Right ventricle myocardium superior (tissue), 1 donor: ENCODE measurements around the gene PLXNB3. TPM values are rescaled to one million over a fixed set of nuclear protein-coding genes. Genes with fewer than 3 reads are reported as not detected.

Source experiments
- ATAC-seq: fragments of 200-7000 bp; cut with Tn5 transposase; one replicate; pipeline ENCODE4 v1.9.1; 2020; ENCODE audit warnings: mild to moderate bottlenecking; ENCODE audit not compliant: poor library complexity
- DNase-seq: peaks from one replicate; pipeline ENCODE4 v3.0.0-alpha.2; 2020
- intact Hi-C: fragments of 100-400 bp; cut with DNase I; formaldehyde crosslinking; loops from one replicate; pipeline ENCODE4 v1.11.2; 2022
- total RNA-seq: library from RNA; stranded (reverse); fragmentation: NEBNext Ultra II Directional; extraction: Animal tissue kit (Norgen Biotek cat#: 25700); gene quantifications from one replicate; pipeline ENCODE4 v1.2.1, GENCODE V29; 2021
- donor health status: DM: no; HTN: yes; CAD: no; lungs with severe emphysema.

Gene PLXNB3
- total RNA-seq, 1 donor from 2014 or later = 1.5 TPM

DNA sequence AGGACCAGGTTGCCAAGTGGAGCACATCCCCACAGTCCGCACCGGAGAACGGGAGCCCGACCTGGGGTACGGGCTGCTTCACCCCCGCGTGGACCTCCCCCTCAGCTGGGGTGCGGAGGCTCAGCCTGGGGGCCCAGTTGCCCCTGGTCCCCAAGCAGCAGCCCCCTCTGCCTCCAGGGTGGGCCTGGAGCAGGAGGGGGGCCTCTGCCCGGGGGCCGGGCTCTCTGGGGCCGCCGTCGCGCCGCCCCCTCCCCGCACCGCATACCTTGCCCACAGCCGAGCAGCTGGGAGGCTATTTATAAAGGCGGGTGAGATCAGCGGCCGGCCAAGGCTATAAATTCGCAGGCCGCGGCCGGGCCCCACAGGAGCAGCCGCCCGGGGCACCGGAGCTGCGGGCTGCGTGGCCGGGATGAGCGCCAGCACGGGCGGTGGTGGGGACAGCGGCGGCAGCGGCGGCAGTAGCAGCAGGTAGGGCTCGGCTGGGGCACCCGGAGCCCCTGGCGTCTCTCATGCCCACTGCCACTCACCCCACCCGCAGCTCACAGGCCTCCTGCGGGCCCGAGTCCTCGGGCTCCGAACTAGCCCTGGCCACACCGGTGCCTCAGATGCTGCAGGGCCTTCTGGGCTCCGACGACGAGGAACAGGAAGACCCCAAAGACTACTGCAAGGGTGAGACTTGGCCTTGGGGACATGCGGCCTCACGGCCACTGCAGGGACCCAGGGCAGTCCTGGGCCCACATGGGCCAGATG, 16.8 kb downstream of the PLXNB3 start, which contains the start of gene SRPK3:
Gene SRPK3, plus strand, starts transcription at position 364 of the 750 bp plus-strand sequence. Its CDS starts 46 bp downstream, at position 410.
- intact Hi-C loops = no loop called here
- ATAC-seq = peak; percentile 86
- peak; percentile 53 for DNase-seq

DNA sequence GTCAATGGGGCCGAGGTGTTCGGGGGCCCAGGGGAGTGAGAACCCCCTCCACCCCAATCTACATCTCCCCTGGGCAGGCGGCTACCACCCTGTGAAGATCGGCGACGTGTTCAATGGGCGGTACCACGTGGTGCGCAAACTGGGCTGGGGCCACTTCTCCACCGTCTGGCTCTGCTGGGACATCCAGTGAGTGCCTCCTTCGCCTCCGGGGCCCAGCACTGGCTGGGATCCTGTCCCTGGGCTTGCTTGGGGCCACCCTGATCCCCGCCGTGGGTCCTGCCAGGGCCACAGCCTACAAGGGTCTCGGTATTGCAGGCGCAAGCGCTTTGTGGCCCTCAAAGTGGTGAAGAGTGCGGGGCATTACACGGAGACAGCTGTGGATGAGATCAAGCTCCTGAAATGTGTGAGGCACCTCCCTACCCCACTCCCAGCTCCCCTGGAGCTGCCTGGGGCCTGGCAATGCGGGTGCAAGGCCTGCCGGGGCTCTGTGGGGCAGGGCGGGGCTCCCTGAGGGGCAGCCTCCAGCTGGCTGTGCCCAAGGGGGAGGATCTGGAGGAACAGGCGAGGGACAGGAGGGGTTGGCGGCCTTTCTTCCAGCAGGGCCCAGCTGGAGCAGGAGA, 17.5 kb downstream of the PLXNB3 start:
- intact Hi-C loops = no loop called here
- peak; percentile 79 for ATAC-seq
- DNase-seq = peak; percentile 45

DNA sequence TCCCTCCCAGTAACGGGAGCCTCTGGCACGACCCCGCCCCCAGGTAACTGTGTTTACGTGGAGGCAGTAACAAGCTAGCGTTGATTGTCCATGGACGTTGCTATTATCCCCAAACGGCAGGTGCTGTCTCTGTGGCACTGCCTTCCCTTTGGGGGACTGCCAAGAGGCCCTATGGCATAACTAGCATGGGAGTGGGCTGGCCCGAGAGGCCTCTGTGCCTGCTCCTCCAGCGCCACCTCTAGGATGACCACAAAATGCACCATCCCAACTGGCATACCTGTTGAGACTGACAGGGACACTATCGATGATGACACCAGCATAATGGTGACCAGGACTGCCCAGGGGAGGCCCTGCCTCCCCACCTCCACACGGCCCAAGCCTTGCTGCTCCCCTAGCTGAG, 18.3 kb downstream of the PLXNB3 start:
- intact Hi-C loops = no loop called here
- no peak for ATAC-seq
- no peak for DNase-seq

DNA sequence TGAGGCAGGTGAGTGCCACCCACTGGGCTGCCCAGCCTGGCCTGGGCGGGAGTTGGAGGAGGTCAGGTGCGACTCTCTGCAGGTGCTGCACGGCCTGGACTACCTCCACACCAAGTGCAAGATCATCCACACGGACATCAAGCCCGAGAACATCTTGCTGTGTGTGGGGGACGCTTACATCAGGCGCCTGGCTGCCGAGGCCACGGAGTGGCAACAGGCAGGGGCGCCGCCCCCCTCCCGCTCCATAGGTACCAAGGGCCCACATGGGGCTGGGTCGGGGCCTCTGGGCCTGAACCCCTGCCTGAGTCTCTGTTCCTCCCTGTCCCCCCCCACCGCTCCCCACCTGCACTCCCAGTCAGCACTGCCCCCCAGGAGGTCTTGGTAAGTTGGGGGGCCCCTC, 18.8 kb downstream of the PLXNB3 start:
- ATAC-seq (no peak), DNase-seq (no peak)
- intact Hi-C loops = no loop called here

DNA sequence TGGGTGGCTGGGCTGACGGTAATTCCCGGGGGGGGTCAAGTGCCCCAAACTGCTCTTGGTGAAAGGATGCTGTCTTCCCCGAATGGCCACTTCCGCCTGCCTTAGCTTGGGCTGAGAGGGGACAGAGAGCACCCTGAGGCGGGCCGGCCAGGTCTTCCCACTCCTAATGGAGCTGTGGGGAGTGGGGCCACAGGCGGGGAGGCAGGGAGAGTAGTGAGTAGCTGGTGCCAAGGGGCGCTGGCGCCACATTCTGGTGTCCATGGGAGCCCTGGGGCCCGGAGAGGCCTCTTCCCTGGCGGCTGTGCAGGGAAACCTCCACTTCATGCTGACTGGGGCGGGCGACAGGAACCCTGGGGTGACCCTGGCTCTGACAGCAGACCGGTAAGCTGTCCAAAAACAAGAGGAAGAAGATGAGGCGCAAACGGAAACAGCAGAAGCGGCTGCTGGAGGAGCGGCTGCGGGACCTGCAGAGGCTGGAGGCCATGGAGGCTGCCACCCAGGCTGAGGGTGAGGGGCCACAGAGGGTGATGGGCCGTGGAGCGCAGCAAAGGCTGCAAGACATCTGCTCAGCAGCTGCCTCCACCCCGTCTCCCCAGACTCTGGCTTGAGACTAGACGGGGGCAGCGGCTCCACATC, 19.4 kb downstream of the PLXNB3 start:
- intact Hi-C loops = no loop called here
- ATAC-seq = no peak

DNA sequence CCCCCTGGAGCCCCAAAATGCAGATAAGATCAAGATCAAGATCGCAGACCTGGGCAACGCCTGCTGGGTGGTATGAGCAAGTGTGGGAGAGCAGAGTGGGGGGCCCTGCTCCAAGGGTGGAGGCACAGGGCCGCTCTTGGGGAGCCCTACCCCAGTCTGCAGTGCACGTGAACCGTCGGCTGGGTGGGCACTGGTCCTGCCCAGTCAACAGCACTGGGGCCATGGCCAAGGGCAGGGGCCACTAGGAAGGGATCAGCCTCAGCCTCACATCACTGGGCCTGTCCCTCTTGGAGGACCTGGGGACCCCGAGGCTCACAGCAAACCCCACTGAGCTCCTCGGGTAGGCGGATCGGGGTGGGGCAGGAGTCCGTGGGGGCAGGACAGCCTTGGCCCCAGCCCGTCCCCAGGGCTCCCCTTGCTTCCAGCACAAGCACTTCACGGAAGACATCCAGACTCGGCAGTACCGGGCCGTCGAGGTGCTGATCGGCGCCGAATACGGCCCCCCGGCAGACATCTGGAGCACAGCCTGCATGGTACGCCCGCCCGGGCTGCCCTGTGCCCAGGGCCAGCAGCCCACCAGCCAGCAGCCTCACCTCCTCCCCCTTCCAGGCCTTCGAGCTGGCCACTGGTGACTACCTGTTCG, 20.4 kb downstream of the PLXNB3 start:
- no peak for DNase-seq
- intact Hi-C loops = no loop called here
- no peak for ATAC-seq

More for the DNA sequence above, 19.4 kb downstream of the PLXNB3 start:
- no peak for DNase-seq

DNA sequence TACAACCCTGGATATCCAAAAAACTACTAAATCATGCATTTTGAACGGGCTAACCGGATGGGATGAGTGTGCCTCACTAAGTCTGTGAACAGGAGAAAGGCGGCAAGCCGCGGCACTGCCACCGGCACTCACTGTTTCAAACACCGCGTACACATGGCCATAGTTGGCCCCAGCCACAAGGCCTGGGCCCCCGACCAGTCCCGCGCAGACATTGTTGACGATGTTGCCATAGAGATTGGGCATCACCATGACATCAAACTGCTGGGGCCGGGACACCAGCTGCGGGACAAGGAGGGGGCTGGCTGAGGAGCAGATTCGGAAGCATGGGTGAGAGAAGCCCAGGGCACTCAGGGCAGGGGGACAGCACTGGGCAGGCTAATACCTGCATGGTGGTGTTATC, 22.6 kb downstream of the PLXNB3 start:
- ATAC-seq (no peak), DNase-seq (no peak)
- intact Hi-C loops = no loop called here

DNA sequence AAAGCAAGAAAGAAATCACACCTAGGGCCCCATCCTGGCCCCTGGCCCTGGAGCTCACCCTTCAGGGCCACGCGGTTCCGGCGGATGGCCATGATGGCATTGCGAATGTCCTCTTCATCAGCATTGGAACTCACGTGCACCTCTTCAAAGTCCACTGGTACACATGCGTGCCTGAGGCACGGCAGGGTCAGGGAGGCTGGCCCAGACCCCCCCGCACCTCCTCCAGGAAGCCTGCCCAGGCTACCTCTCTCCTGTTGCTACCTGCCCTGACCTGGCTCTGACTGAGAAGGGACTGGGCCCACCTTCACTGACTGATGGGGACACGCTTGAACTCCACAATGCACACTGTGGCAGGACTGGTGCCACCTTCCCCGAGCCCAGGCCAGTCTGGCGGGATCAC, 25.6 kb downstream of the PLXNB3 start:
- DNase-seq = no peak
- ATAC-seq = no peak
- intact Hi-C loops = loop anchor here (10.0 kb wide), 1 partner anchor 155 kb away; the partner anchor contains the start of gene RENBP

DNA sequence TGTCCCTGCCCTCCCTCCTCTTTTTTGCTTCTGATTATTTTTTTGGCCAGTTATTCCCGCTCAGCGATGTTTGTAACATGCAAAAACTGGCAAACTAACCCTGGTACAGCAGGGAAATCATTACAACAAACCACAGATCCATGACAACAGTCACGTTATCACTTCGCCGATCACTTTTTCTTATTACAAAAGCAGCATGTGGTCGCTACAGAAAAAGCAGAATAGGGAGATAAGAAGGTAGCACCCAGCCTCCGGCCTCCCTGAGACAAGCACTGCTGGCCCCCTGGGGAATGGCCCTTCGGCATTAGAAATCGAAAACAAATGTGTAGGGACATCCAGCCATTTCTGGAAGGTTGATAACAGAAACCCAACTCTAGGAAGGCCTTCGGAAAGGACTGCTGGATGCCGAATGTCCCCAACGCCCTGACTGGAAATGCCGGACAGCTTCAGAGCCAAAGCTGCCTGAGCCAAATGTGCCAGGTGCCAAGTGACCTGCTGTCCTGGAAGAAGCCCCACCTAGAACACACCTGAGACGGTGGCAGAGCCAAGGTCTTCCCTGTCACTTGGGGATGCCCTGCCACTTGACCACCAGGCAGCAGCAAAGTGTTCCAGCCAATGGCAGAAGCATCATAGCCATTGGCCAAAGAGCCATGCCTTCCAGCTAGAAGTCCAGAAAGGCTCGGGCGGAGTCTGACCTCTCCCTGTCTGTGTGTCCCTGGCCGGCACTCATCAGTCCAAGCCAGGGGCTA, 27.2 kb downstream of the PLXNB3 start:
- DNase-seq = no peak
- intact Hi-C loops = loop anchor here (10.0 kb wide), 1 partner anchor 154 kb away; the partner anchor contains the start of gene RENBP
- ATAC-seq = no peak

DNA sequence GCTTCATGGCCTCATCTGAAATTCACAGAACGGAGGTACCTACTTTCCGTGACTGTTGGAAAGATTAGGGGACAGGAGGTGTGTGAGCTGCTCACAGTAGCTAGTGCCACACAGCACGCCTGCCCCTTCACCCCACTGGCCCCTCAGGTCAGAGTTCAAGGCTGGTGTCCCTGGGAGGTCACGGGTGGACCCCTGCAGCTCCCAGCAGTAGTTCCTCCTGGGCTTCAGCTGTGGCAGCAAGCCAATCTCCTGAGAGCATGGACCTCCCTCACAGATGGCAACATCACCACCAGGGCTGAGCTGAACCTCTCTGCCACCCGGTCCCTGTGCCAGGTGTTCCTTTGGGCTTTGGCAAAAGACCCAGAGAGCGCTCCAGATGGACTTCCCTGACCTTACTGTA, 28.3 kb downstream of the PLXNB3 start:
- ATAC-seq (no peak), DNase-seq (no peak)
- intact Hi-C loops = loop anchor here (10.0 kb wide), 1 partner anchor 152 kb away; the partner anchor contains the start of gene RENBP

DNA sequence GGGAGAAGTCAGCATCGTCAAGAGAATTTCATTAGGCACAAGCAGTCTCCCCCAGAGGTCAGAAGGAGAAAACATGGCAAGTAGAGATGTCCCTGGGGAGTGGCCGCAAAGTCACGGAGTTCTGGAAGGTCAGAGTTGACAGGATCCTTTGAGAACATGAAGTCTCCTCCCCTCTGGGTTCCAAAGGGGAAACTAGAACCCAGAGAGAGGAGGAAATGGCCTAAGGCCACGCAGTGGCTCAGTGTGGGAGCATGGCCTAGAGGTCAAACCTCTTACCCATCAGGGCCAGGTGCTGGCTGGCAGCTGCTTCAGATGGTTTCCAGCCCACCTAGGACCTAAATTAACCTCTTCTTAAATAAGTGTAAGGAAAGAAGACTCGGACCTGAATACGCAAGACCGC, 29.2 kb downstream of the PLXNB3 start:
- intact Hi-C loops = loop anchor here (10.0 kb wide), 1 partner anchor 152 kb away; the partner anchor contains the start of gene RENBP
- ATAC-seq (no peak), DNase-seq (no peak)

DNA sequence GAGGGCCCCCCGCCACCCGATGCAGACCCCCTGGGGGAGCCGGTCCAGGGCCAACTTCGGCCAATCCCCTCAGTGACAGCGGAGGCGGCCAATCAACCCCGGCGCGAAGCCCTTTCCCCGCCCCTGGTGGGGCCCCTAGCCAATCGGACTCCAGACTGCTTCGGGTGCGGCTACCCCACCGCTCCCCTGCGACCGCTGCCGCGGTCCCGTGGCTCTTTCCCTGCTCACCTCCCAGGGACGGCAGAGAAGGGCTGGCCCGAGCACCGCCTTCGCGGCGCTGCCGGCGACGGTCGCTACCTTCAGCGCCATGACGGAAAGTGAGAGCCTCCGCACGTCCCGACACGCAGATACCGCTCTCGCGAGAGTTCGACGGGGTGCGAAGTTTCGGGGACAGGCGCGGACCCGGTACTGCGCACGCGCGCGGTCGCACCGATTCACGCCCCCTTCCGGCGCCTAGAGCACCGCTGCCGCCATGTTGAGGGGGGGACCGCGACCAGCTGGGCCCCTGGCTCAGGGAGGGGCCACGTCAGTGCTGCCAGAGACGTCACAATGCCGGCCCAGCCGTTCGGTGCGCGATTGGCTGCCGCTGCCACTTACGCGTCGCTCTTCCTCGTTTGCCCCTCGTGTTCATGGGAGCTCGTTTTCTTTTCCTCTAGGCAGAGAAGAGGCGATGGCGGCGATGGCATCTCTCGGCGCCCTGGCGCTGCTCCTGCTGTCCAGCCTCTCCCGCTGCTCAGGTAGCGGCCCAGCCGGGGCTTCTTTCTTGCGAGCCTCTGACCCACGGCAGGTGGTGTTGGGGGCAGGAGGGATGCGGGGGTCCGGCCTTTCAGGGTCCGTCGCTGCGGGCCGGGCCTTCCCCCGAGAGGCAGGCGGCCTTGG, 30.2 kb downstream of the PLXNB3 start, which contains the start of the genes IDH3G and SSR4:
Gene IDH3G, minus strand, starts transcription at position 358 of the 879 bp plus-strand sequence. Its CDS starts 49 bp downstream, at position 309.
Gene SSR4, plus strand, starts transcription at position 651 of the 879 bp plus-strand sequence. Its CDS starts 20 bp downstream, at position 671.
- DNase-seq = peak; percentile 96
- intact Hi-C loops = loop anchor here (10.0 kb wide), 1 partner anchor 151 kb away; the partner anchor contains the start of gene RENBP
- ATAC-seq = peak; percentile 96

DNA sequence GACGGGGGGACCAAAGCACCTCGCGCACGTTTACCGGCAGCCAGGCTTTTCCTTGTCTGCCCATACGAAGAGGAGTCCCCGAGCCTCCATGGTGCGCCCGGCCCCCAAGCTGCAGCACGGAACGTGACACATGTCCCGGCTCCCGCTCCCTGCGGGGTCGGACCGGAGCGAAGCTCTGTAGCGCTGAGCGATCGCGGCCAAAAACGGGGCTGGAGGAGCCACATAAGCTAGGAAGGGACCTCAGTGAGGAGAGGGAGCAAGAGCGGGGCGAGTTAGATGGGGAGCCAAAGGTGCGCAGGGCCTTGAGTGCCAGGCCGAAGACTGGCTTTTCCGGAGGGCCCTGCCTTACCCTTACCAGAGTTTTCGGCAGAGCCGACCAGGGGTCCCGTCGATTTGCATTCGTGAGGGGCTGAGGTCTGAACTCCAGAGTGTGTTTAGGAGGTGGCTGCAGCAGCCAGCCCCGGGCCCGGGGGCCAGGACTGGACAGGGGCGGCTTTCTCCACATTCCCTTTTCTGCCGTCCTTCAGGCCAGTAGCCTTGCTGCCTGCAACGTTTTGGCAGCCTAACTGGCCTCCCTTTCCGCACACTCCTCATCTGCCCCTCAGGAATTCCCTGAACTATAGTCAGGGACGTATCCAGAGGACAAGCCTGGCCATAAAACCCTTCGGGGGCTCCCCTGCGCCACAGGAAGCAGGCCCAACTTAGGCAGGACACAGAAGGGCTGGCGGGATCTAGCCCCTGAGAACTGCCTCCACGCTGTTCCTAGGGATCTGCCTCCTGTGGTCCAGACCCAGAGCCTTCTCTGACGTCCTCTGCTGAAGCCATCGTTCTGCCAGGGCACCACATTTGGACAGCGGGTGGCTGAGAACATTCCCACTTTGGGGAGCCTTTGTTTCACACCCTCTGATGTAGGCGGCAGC, 31.1 kb downstream of the PLXNB3 start:
- no peak for ATAC-seq
- DNase-seq = no peak
- intact Hi-C loops = loop anchor here (10.0 kb wide), 1 partner anchor 150 kb away; the partner anchor contains the start of gene RENBP

DNA sequence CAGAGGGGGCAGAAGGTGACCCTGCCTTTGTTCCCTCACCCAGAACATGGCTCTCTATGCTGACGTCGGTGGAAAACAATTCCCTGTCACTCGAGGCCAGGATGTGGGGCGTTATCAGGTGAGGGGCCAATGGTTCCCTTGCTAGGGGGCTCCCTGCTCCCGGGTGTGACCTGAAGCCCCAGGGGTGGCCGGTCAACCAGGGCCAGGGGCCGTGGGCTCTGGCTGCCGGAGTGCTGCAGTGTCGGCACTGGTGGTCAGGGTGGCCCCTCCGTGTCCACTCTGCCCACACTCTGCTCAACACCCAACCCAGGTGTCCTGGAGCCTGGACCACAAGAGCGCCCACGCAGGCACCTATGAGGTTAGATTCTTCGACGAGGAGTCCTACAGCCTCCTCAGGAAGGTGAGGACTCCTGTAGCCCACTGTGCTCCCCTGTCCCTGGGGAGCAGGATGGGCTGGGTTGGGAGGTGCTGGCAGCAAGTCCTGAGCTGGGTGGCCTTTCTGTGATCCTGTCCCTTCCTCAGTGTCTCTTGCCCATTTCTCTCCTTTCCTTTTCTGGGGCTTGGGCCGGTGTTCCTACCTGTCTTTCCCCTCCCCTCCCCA, 33.5 kb downstream of the PLXNB3 start:
- DNase-seq (no peak), ATAC-seq (no peak)
- intact Hi-C loops = loop anchor here (10.0 kb wide), 1 partner anchor 147 kb away; the partner anchor contains the start of gene RENBP

DNA sequence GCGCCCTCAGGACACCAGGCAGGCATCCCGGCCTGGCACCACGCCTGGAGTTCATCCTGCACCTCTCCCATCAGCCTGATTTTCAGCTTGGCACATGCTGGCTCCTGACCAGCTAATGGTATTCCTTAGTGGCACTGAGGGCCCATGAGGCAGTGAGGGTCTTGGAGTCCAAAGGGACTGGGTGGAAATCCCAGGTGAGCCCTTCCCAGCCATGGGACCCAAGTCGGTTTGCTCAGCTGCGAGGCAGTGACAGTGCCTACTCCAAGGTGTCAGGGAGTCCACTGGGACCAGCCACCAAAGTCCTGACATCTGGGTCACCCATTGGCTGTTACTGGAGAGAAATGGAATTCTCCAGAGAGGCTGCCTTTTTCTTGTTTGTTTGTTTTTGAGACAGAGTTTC, 35.3 kb downstream of the PLXNB3 start:
- DNase-seq (no peak), ATAC-seq (no peak)
- intact Hi-C loops = loop anchor here (10.0 kb wide), 1 partner anchor 145 kb away; the partner anchor contains the start of gene RENBP
